ENCODE data around the gene XYLB.

The XYLB gene

GRCh38 chr3:38325256-38325655 is 21.3 kb upstream of the XYLB start:
- no peak for DNase-seq

DNA sequence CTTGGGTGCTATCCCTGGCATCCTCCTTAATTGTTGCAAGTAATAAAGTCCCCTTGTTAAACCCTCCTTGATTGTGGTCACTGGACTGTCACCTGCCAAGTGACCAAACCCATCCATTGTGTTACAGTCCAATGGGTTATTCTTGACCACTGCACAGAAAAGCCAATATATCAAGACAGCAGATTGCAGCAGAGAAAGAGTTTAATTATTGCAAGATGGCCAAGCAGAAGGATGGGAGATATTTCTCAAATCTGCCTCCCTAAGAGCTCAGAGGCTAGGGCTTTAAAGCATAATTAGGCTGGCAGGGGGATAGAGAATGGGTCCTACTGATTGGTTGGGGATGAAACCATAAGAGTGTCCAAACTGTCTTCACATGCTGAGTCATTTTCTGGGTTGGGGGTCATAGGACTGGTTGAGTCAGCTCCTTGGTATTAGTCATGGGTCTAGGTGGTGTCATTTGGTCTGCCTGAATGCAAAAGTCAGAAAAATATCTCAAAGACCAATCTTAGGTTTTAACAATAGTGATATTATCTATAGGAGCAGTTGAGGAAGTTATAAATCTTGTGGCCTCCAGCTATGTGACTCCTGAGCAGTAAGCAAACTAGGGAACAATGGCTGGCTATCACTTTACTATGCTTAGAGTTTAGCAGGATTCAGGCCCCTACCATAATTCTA is 19.1 kb upstream of the XYLB start:
- no peak for DNase-seq

- no peak for DNase-seq
Observed at GRCh38 chr3:38331257-38332022, 15.1 kb upstream of the XYLB start.

DNA sequence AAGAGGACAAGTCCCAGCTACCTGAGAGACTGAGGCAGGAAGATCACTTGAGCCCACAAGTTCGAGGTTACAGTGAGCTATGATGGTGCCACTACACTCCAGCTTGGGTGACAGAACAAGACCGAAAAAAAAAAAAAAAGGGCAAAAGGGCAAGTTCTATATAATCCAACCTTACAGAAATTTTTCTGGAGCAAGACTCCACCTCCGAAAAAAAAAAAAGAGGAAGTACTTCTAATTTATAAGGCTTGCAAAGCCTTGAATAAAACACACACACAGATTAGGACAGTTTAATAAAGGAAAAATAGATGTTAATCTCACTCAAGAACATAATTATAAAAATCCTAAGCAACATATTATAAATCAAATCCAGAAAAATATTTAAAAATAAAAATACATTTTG is 14.4 kb upstream of the XYLB start:
- no peak for DNase-seq

GRCh38 chr3:38334142-38335055 is 12.2 kb upstream of the XYLB start:
- DNase-seq, result no peak

- no peak for DNase-seq
Observed at GRCh38 chr3:38335263-38335662, 11.3 kb upstream of the XYLB start.

GRCh38 chr3:38337703-38338102 is 8.9 kb upstream of the XYLB start:
- DNase-seq, result no peak

DNA sequence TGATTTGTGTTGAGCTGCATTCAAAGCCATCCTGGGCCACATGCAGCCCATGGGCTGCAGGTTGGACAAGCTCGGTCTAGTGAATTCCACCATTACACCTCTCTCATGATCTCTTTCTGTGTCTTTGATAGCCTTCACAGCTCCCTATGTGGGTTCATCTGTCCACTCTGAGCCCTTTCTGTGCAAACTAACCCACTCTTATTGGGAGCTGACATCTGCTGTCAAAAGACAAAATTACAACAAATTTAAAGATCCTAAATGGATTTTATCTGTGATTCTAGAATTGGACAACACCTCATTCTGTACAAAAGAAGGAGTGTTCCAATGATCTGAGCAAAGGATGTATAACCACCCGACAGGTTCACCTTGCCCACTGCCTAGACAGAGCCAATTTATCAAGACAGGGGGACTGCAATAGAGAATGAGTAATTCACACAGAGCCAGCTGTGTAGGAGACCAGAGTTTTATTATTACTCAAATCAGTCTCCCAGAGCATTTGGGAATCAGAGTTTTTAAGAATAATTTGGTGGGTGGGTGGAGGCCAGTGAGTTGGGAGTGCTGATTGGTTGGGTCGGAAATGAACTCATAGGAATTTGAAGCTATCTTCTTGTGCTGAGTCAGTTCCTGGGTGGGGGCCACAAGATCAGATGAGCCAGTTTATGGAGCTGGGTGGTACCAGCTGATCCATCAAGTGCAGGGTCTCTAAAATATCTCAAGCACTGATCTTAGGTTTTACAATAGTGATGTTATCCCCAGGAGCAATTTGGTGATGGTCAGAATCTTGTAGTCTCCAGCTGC is 2.6 kb upstream of the XYLB start:
- DNase-seq, result no peak

DNA sequence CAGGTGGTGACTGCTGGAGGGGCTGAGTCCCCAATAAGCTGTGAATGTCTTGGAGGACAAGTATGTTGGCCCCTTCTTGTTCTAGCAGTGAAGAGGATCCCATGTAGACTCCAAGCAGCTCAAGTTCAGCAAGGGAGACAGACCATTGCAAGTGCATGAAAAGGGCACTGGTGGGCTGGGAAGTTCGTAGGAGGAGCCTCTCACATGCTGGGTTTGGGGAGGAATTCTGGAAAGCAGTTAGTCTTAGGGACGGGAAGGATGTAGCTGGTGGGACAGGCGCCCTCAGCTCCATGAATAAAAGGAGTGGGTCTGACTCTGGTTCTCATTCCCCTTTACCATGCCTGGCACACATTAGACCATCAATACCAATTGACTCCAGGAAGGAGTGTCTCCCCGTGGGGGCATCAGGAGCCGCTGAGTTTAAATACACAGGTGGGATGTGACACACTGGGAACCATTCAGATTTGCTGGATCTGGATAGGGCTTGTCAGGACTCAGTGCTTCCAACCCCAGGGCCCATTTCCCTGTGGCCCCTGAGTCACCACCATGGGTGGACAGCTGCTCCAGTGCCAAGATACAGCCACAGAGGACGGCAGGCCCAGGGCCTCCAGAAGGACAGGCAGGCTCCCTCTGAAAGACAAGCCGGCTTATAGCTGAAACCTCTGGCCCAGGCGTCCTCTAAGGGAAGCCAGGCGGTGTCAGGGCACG is 552 bp upstream of the XYLB start:
- no peak for DNase-seq

DNA sequence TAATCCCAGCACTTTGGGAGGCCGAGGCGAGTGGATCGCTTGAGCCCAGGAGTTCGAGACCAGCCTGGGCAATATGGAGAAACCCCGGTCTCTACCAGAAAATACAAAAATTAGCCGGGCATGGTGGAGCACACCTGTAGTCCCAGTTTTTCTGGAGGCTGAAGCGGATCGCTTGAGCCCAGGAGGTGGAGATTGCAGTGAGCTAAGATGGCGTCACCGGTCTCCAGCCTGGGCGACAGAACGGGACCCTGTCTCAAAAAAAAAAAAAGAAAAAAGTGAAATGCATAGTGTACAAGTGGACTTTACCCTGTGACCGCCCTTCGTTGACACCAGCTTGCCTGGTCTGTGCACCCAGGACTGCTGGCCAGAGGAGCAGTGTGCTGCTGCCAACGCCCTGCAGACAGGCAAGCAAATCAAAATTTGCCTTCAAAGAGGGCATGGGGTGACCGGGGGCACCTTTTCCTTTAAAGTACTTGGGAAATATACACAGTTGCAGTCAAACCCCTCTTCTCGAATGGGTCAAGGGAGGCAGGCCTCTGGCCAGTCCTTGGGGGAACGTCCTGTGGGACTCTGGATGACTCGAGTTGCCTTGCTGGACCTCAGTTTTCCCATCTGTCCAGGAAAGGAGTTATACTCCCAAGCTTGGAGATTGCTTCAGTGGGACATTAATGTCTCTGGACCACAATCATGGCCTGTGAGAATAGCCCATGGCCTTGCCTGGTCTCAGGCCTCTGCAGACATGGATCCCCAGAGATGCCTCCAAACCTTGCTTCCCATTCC is 1.0 kb downstream of the XYLB start:
- no peak for DNase-seq

GRCh38 chr3:38348903-38349302 is 2.3 kb downstream of the XYLB start:
- no peak for DNase-seq

- DNase-seq, result no peak
Observed at GRCh38 chr3:38349684-38350359, 3.2 kb downstream of the XYLB start.

GRCh38 chr3:38353151-38353550 is 6.6 kb downstream of the XYLB start:
- DNase-seq, result no peak

GRCh38 chr3:38354588-38355330 is 8.2 kb downstream of the XYLB start:
- no peak for DNase-seq

DNA sequence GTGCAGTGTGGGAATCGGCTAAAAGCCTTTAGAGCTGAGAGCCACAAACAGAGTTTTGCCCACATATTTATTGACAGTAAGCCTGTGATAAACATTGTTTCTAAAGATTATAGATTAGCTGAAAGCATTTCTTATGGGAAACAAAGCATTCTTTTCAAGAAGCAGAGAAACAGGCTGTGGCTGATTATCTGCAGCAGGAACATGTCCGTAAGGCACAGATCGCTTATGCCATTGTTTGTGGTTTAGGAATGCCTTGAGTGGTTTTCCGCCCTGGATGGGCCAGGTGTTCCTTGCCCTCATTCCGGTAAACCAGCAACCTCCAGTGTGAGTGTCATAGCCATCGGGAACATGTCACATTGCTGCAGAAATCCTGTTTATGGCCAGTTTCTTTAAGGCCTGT is 12.5 kb downstream of the XYLB start:
- no peak for DNase-seq

- DNase-seq, result no peak
Observed at GRCh38 chr3:38360345-38360744, 13.8 kb downstream of the XYLB start.

- DNase-seq, result no peak
Observed at GRCh38 chr3:38361496-38361895, 14.9 kb downstream of the XYLB start.

DNA sequence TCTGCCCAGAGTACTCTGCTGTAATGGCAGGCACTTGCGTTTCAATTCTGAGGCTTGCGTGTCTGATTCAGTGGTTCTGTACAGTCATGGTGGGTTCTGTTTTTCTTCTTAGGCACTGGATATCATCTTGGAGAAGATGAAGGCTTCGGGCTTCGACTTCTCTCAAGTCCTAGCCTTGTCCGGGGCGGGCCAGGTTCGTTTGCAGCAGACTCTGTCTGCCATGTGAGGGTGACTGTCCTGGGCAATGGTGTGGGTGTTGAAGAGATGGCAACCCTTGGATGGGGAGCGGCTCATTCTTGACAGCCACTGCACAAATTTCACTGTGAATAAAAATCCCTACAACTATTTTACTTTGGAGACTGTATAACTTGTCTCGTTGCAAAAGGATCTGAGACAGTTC is 16.2 kb downstream of the XYLB start:
- DNase-seq, result no peak

- DNase-seq, result no peak
Observed at GRCh38 chr3:38364721-38365400, 18.3 kb downstream of the XYLB start.

Data from stimulated activated CD4-positive, alpha-beta T cell treated with anti-CD3 and anti-CD28 coated beads, Interleukin-1b, Interleukin-23, amount 100 ng/mL, for 48 hours (primary cell).